Sciatic nerve (tissue), 2 donors: ENCODE data around the gene ZNF343. TPM values are rescaled to one million over a fixed set of nuclear protein-coding genes. Genes with fewer than 3 reads are reported as not detected.
A peak's percentile ranks its signal among the peaks of the same experiment; 100 is the strongest.

Experiments
- ATAC-seq: fragments of 200-7000 bp; cut with Tn5 transposase; one replicate; pipeline ENCODE4 v1.9.1; 2020; ENCODE audit warnings: mild to moderate bottlenecking, moderate library complexity
- DNase-seq: peaks from one replicate; pipeline ENCODE4 v3.0.0-alpha.2; 2020; ENCODE audit warnings: low spot score
- intact Hi-C: fragments of 100-400 bp; cut with DNase I; formaldehyde crosslinking; loops from one replicate; pipeline ENCODE4 v1.14.2; 2022
- total RNA-seq: library from RNA; stranded (reverse); fragmentation: NEBNext Ultra II Directional; extraction: Animal tissue kit (Norgen Biotek cat#: 25700); gene quantifications from one replicate; pipeline ENCODE4 v1.2.1, GENCODE V29; 2021
- donor health status: DM: no; HTN: no; CAD: no.
- donor health status: DM: no; HTN: no; CAD: no.

ZNF343 gene
- total RNA-seq, 1 donor from 2014 or later, result 16.3 TPM

DNA sequence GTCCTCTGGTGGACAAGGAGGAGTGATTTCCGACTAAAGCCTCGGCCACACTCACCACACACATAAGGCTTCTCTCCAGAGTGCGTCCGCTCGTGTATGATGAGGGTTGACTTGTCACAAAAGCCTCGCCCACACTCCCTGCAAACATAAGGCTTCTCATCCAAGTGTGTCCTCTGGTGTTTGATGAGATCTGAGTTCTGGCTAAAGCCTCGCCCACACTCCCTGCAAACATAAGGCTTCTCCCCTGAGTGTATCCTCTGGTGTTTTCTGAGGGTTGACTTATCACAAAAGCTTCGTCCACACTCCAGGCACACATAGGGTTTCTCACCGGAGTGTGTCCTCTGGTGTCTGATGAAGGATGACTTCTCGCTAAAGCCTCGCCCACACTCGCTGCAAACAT lies 25.2 kb downstream of the ZNF343 start:
- intact Hi-C loops, result loop anchor here (5.0 kb wide), 1 partner anchor 466 kb away; no protein-coding TSS in a partner anchor
- ATAC-seq, result no peak

DNA sequence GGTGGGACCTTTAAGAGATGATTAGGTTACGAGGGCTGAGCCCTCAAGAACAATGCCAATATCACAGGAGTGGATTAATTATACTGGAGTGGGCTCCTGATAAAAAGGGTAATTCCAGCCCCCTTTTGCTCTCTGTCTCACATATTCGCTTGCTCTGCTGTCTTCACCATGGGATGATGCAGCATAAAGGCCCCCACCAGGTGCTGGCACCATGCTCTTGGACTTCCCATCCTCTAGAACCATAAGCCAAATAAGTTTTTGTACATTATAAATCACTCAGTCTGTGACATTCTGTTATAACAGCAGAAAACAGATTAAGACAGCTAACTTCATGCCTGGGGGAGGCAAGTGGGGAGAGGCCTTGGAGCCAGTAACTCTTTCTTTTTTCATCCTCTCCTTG lies 28.3 kb downstream of the ZNF343 start:
- intact Hi-C loops, result loop anchor here (5.0 kb wide), 1 partner anchor 463 kb away; no protein-coding TSS in a partner anchor
- DNase-seq, result no peak
- no peak for ATAC-seq

More for the DNA sequence above, 25.2 kb downstream of the ZNF343 start:
- DNase-seq, result no peak

DNA sequence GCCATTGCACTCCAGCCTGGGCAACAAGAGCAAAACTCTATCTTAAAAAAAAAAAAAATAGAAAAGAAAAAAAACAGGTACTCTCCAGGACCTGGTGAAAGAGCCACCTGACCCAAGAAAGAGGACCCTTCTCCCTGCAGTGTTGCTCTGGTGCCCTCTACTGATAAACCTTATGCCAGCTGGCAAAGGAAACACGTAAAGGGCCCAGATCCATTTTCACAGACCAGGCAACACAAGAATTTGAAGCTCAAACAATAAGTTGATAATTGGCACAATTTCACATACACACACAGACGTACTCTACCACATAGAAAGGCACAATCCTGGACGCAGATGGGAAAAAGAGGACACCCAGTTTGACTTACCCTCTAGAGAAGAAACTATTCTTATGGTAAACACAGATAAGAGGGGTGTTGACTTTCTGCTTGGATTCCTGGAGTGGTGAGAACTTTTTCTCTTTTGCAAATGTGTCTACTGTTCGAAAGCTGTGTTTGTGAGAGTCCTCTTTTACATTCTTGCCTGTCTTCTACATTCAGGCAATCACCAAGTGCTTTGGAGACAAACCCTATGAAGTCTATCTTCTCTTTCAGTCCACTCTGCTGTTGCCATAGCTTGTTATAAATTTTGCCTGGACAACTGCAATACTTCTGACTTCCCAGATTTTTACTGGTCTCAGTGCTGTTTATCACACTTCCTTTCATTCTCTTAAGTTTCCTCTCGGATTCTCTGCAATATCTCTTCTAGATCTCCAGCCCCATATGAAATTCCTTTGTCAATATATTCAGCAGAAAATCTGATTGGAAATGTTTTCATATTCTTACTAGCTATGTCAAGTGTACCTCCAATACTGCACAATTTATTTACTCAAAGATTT lies 31.7 kb downstream of the ZNF343 start:
- intact Hi-C loops, result no loop called here
- DNase-seq, result no peak
- ATAC-seq, result no peak

DNA sequence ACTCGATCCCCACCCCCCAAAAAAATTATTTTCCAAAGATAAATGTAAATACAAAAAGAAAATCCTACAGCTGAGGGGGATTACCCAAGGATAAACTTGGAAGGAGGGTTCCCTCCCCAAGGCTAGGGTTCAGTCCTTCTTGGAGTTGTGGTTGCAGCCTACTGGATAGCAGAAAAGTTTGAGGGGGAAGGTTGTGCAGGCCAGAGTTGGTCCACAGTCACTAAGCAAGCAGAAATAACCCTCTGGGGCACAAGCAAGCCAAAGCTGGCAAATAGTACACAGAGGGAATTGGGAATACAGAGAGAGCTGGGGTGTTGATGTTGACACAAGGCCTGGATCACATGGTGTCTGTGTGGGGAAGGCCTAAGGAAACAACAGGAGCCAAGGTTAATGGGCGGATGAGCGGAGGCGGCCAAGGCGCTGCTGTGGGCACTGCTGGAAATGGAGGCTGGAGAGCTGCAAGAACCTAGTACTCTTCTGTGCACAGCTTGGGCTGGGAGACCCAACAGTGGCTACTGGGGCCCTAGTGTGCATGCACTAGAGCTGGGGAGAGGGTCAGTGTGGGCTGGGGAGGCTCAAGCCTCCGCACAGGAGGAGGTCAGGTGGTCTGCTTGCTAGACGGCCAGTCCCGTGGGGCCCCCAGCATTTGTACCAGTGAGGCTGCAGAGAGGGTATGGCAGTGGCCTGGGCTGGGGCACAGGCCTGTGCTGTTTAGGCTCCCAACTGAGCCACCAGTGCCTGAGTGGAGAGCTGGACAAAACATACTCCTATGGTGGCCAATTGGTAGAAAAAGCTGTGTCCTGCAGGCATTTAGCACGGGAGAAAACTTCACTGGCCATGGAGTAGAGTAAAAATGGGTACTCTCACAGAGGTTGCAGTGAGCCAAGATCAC lies 32.6 kb downstream of the ZNF343 start:
- peak; percentile 45 for ATAC-seq
- intact Hi-C loops, result no loop called here

DNA sequence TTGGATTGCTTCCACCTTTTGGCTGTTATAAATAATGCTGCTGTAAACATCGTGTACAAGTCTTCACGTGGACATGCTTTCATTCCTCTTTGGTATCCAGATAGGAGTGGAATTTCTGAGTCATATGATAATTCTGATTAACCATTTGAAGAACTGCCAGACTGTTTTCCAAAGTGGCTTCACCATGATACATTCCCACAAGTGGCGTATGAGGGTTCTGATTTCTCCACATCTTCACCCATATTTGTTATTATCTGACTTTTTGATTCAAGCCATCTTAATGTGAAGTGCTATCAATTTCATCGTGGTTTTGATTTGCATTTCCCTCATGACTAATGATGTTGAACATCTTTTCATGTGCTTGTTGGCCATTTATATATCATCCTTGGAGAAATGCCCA lies 35.2 kb downstream of the ZNF343 start:
- intact Hi-C loops, result no loop called here
- ATAC-seq, result no peak
- DNase-seq, result no peak

More for the DNA sequence above, 32.6 kb downstream of the ZNF343 start:
- DNase-seq, result no peak

- intact Hi-C loops, result no loop called here
- peak; percentile 97 for DNase-seq
- ATAC-seq, result peak; percentile 100
Measured at GRCh38 chr20:2470423-2471193, 38.1 kb downstream of the ZNF343 start, which contains the start of gene SNRPB. Gene SNRPB, minus strand, starts transcription at chr20:2470789. Its CDS starts 99 bp downstream, at chr20:2470690.

DNA sequence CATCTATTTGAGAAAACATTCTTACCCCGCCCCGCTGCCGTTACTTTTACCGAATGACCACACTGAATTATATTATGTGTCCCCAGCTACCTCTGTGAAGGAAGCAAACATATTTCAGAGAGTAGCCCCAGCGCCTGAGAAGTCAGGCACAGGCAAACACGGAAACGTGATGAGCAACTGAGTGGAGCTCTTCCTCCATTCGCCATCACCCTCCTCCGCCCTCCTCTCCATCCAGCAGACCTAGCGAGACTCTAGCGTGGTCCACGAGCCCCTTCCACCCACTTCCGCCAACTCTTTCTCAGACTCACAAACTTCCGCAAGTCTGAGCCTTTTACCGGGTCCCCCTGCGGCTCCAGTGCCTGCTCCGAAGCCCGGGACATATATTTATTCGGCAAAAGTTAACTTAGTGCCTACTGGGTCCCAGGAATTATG lies 38.7 kb downstream of the ZNF343 start:
- intact Hi-C loops, result no loop called here
- ATAC-seq (peak; percentile 54), DNase-seq (no peak)

- no peak for DNase-seq
- intact Hi-C loops, result no loop called here
- ATAC-seq, result no peak
Measured at GRCh38 chr20:2468581-2469407, 39.9 kb downstream of the ZNF343 start.

DNA sequence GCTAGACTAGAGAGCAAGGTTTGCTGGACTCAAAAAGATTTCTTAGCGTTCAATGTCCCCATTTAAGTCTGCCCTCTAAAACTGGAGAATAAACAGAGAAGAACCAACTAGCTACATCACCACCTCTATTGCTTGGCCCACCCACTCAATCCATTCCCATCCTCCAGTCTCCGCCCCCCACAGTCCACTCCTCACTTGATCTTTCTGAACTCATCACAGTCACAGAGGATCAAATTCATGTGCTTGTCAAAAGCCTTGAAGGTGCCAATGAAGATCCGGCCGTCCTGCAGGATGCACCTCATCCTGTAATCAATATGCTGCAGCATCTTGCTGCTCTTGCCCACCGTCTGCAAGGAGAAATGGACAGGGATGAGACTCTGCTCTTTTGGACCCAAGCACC lies 41.3 kb downstream of the ZNF343 start:
- ATAC-seq (no peak), DNase-seq (no peak)
- intact Hi-C loops, result no loop called here

DNA sequence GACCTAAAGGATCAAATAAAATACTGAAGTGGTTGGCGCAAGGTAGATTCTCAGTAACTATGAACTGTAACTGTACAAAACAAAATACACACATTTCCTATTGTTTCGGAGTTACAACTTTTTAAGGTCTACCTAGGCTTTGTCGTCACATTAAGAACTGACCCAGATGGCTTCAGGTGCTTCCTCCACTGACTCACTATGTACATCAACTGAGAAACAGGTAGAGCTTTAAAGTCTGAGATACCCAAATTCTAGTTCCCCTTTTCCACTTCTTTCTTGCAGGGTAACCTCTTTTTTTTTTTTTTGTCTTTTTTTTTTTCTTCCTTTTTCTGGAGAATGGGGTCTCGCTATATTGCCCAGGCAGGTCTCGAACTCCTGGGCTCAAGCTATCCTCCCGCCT lies 43.6 kb downstream of the ZNF343 start:
- ATAC-seq (no peak), DNase-seq (no peak)
- intact Hi-C loops, result no loop called here

GRCh38 chr20:2463616-2464365 lies 44.9 kb downstream of the ZNF343 start:
- intact Hi-C loops, result no loop called here
- DNase-seq (no peak), ATAC-seq (no peak)

DNA sequence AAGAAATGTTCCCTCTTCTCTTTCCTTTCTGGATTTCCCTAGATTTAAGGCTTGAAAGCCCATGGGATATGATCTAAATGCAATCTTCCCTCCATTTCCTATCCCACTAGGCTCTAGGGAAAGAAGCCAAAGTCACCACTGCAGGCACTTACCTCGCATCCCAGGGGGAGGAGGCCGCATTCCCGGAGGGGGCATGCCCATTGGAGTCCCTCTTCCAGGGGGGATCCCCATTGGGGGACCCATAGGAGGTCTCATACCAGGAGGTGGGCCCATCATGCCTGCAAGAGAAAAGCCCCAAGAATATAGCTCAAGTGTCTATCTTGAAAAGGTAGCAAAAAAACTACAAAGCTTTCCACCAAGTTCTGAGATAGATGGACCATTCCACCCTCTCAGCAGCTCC lies 46.2 kb downstream of the ZNF343 start:
- intact Hi-C loops, result no loop called here

DNA sequence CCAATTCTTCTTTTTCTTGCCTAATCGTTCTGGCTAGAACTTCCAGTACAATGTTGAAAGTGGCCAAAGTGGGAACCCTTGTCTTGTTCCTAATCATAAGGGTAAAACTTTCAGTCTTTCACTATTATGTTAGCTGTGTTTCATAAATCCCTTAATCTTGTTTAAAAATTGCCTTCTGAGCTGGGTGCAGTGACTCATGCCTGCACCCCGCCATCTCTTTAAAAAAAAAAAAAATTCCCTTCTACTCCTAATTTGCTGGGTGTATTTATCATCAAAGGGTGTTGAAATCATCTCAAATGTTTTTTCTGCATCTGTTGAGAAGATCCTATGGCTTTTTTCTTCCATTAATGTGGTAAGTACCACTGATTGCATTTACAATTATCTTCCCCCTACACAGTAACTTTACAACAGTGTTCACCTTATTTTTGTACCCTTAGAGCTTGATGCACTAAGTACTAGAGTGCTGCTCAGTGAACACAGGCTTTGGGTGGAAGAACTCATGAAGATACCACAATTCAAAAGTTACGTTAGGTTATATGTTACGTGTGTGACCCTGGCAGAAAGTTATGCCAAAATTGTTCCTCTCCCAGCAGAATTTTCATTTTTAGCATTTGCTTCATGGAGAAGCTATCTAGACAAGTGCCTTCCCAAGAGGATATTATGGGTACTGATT lies 47.8 kb downstream of the ZNF343 start:
- DNase-seq, result no peak
- no peak for ATAC-seq
- intact Hi-C loops, result no loop called here

More for the DNA sequence above, 46.2 kb downstream of the ZNF343 start:
- DNase-seq (no peak), ATAC-seq (no peak)

DNA sequence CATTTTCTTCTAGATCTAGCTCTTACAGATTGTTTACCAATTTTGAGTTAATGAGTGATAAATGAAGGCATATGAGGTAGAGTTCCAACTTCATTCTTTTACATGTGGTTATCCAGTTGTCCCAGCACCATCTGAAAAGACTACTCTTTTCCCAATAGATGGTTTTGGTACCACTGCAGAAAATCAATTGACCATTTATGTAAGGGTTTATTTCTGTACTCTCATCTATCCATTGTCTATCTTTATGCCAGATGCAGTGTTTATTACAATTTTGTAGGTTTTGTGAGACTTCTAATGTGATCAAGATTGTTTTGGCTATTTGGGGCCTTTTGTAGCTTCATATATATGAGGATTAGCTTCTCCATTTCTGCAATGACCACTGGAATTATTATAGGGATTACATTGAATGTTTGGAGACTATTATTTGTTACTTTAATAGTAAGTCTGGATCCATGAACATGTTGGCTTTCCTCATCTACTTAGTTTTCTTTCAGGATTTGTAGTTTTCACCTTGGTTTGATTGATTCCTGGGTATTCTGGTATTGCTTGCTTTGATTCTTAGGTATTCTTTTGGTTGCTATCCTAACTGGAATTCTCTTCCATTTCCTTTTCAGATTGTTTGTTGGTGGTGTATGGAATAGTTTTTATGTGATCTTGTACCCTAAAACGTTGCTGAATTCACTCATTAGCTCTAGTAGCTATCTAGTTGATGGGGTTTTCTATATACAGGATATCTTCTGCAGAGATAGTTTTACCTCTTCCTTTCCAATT lies 48.5 kb downstream of the ZNF343 start:
- intact Hi-C loops, result loop anchor here (10.0 kb wide), 1 partner anchor 255 kb away; no protein-coding TSS in a partner anchor
- DNase-seq, result no peak
- ATAC-seq, result no peak

DNA sequence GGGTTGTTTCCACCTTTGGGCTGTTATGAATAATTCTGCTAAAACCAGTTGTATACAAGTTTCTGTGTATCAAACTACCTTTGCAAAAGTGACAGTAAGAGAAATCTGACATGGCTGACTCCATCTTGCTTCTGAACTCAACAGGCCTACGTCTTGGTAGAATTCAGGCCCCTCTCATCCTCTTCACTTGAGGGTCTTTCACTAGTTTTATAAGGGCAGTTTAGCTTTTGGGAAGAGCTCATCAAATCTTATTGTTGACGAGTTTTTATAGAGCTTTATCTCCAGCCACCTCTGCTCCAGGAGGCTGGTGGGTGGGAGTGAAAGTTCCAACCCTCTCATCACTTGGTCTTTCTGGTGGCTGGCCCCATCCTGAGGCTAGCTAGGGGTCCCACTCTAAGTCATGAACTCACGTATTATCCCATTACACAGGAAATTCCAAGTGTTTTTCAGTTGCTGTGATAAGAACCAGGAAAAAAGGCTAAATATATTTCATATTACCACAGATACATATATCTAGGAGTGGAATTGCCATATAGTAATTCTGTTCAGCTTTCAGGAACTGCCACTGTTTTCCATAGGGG lies 49.7 kb downstream of the ZNF343 start:
- no peak for ATAC-seq
- DNase-seq, result no peak
- intact Hi-C loops, result loop anchor here (10.0 kb wide), 1 partner anchor 254 kb away; no protein-coding TSS in a partner anchor
